Activated CD4-positive, alpha-beta T cell treated with anti-CD3 and anti-CD28 coated beads, Interleukin-2, amount 10 ng/mL, durations not matched to agents 24 days and 14 days (primary cell): ENCODE measurements around the gene RASSF7. TPM values are rescaled to one million over a fixed set of nuclear protein-coding genes. Genes with fewer than 3 reads are reported as not detected.

Experiments used
- total RNA-seq: library from RNA; stranded (reverse); gene quantifications from 2 replicates; pipeline ENCODE4 v1.2.3, GENCODE V29; 2022

The RASSF7 gene
- total RNA-seq, 1 donor from 2014 or later, result 21.8 TPM

Other genes with a start within 250 kb of the RASSF7 start
- gene IFITM1, start 246.9 kb upstream of the RASSF7 start, total RNA-seq, result 241 and 256 TPM in 2 replicates
- 5.0 and 6.0 TPM in 2 replicates for gene IFITM3, start 240.1 kb upstream of the RASSF7 start, total RNA-seq
- 3.9 and 4.1 TPM in 2 replicates for gene B4GALNT4, start 191.5 kb upstream of the RASSF7 start, total RNA-seq
- not detected in 2 replicates for gene PKP3, start 166.8 kb upstream of the RASSF7 start, total RNA-seq
- 40.7 and 42.7 TPM in 2 replicates for gene SIGIRR, start 146.0 kb upstream of the RASSF7 start, total RNA-seq
- gene ANO9, start 119.0 kb upstream of the RASSF7 start, total RNA-seq, result 35.4 and 36.9 TPM in 2 replicates
- 31.0 and 31.8 TPM in 2 replicates for gene PTDSS2, start 110.7 kb upstream of the RASSF7 start, total RNA-seq
- 130 and 134 TPM in 2 replicates for gene RNH1, start 53.7 kb upstream of the RASSF7 start, total RNA-seq
- gene HRAS, start 25.4 kb upstream of the RASSF7 start, total RNA-seq, result 70.8 and 94.4 TPM in 2 replicates
- gene LRRC56, start 23.4 kb upstream of the RASSF7 start, total RNA-seq, result 2.1 and 2.3 TPM in 2 replicates
- gene LMNTD2, start 232 bp upstream of the RASSF7 start, total RNA-seq, result 0.47 and 1.1 TPM in 2 replicates
- 54.8 and 57.4 TPM in 2 replicates for gene PHRF1, start 15.5 kb downstream of the RASSF7 start, total RNA-seq
- gene IRF7, start 55.0 kb downstream of the RASSF7 start, total RNA-seq, result 42.8 and 45.3 TPM in 2 replicates
- not detected in 2 replicates for gene CDHR5, start 64.0 kb downstream of the RASSF7 start, total RNA-seq
- gene SCT, start 66.2 kb downstream of the RASSF7 start, total RNA-seq, result not detected in 2 replicates
- 0.14 and 0.28 TPM in 2 replicates for gene DRD4, start 76.3 kb downstream of the RASSF7 start, total RNA-seq
- gene DEAF1, start 134.3 kb downstream of the RASSF7 start, total RNA-seq, result 66.3 and 73.9 TPM in 2 replicates
- 12.3 and 12.5 TPM in 2 replicates for gene TMEM80, start 134.8 kb downstream of the RASSF7 start, total RNA-seq
- 15.3 and 19.8 TPM in 2 replicates for gene EPS8L2, start 145.3 kb downstream of the RASSF7 start, total RNA-seq
- 265 and 279 TPM in 2 replicates for gene TALDO1, start 186.5 kb downstream of the RASSF7 start, total RNA-seq
- 81.7 and 82.2 TPM in 2 replicates for gene GATD1, start 216.5 kb downstream of the RASSF7 start, total RNA-seq
- gene CEND1, start 229.1 kb downstream of the RASSF7 start, total RNA-seq, result 3.8 and 4.2 TPM in 2 replicates
- 84.9 and 90.3 TPM in 2 replicates for gene SLC25A22, start 237.3 kb downstream of the RASSF7 start, total RNA-seq
- 28.9 and 29.6 TPM in 2 replicates for gene PIDD1, start 244.3 kb downstream of the RASSF7 start, total RNA-seq
- gene RPLP2, start 249.0 kb downstream of the RASSF7 start, total RNA-seq, result 2,367 and 2,377 TPM in 2 replicates